WERI-Rb-1 (cell line): Measurements from ENCODE around the gene OSBPL5.
"Not testable (repeated sequence)": the region's sequence is repeated elsewhere in the genome, so short reads cannot be mapped to it uniquely, and the experiment has no call there.

Experiments used
- DNase-seq: peaks from one replicate; pipeline ENCODE4 v3.0.0-alpha.2; 2020
- H3K27ac ChIP-seq: fragments of 250-450 bp; sonication (Bioruptor Pico); 2 replicates; pipeline ENCODE4 v1.5.1; 2020; ENCODE audit warnings: mild to moderate bottlenecking, moderate library complexity
- H3K27me3 ChIP-seq: fragments of 250-450 bp; sonication (Bioruptor Pico); 2 replicates; pipeline ENCODE4 v1.5.1; 2021; ENCODE audit warnings: mild to moderate bottlenecking, low read depth, moderate library complexity; ENCODE audit not compliant: insufficient read depth, severe bottlenecking
- H3K36me3 ChIP-seq: fragments of 250-450 bp; sonication (Bioruptor Pico); 2 replicates; pipeline ENCODE4 v1.5.1; 2020; ENCODE audit warnings: mild to moderate bottlenecking, moderate library complexity
- H3K4me3 ChIP-seq: 2 replicates; pipeline ENCODE4 v1.5.1; 2011; ENCODE audit warnings: low read depth, mild to moderate bottlenecking, control low read depth, low read length
- H3K9me3 ChIP-seq: fragments of 250-450 bp; sonication (Bioruptor Pico); 2 replicates; pipeline ENCODE4 v1.5.1; 2021; ENCODE audit warnings: mild to moderate bottlenecking, moderate library complexity; ENCODE audit not compliant: severe bottlenecking
- CTCF ChIP-seq: IDR thresholded peaks from 2 replicates; pipeline ENCODE4 v1.5.1; 2011; ENCODE audit warnings: low read depth, mild to moderate bottlenecking, control low read depth, inconsistent platforms, low read length

OSBPL5 gene

GRCh38 chr11:3121931-3122774 lies 43.0 kb downstream of the OSBPL5 start:
- no peak for DNase-seq
- H3K4me3 ChIP-seq: no peak overlapping the region
- no peak for TF ChIP-seq CTCF
- H3K36me3 ChIP-seq: no peaks in the 10 kb centered on the region; the same call in 1 of the 2 replicates
- no peaks in the 10 kb centered on the region for H3K9me3 ChIP-seq
- no peak overlapping the region for H3K27ac ChIP-seq
- no peaks in the 10 kb centered on the region for H3K27me3 ChIP-seq

- H3K9me3 ChIP-seq: no peaks in the 10 kb centered on the region
- no peak overlapping the region for H3K4me3 ChIP-seq
- H3K36me3 ChIP-seq: peaks cover under 1% of the 10 kb centered on the region; the same call in 1 of the 2 replicates
- no peaks in the 10 kb centered on the region for H3K27me3 ChIP-seq
- no peak for DNase-seq
- no peak for TF ChIP-seq CTCF
- no peak overlapping the region for H3K27ac ChIP-seq
Measured at GRCh38 chr11:3121416-3121815, 43.7 kb downstream of the OSBPL5 start.

GRCh38 chr11:3120071-3120792 lies 44.9 kb downstream of the OSBPL5 start:
- TF ChIP-seq CTCF: no peak

GRCh38 chr11:3119141-3119821 lies 45.8 kb downstream of the OSBPL5 start:
- Histone ChIP-seq H3K36me3 (peaks cover 3% of the 10 kb centered on the region; the same call in 1 of the 2 replicates), H3K27ac (no peak overlapping the region), H3K27me3 (no peaks in the 10 kb centered on the region), H3K9me3 (peaks cover 9% of the 10 kb centered on the region), H3K4me3 (no peak overlapping the region)
- DNase-seq: no peak
- TF ChIP-seq CTCF: no peak

More at GRCh38 chr11:3120071-3120792, 44.9 kb downstream of the OSBPL5 start:
- H3K27me3 ChIP-seq: no peaks in the 10 kb centered on the region
- H3K27ac ChIP-seq: no peak overlapping the region
- no peak overlapping the region for H3K4me3 ChIP-seq
- peaks cover 3% of the 10 kb centered on the region; the same call in 1 of the 2 replicates for H3K36me3 ChIP-seq
- H3K9me3 ChIP-seq: peaks cover 3% of the 10 kb centered on the region
- no peak for DNase-seq

GRCh38 chr11:3115321-3115720 lies 49.8 kb downstream of the OSBPL5 start:
- no peak for TF ChIP-seq CTCF
- H3K4me3 ChIP-seq: no peak overlapping the region
- H3K27ac ChIP-seq: no peak overlapping the region
- H3K36me3 ChIP-seq: 0 out of 2 replicates have a peak, but pooled peaks cover 3% of the 10 kb centered on the region
- DNase-seq: no peak
- H3K27me3 ChIP-seq: no peaks in the 10 kb centered on the region
- H3K9me3 ChIP-seq: peaks cover 11% of the 10 kb centered on the region

- H3K36me3 ChIP-seq, H3K27me3 ChIP-seq, H3K4me3 ChIP-seq, DNase-seq, H3K27ac ChIP-seq: not testable (repeated sequence)
- H3K9me3 ChIP-seq: peaks cover 11% of the 10 kb centered on the region
Measured at GRCh38 chr11:3113661-3114060, 51.4 kb downstream of the OSBPL5 start.
